HepG2 (cell line): ENCODE data around the gene WNT2.

ENCODE experiments used
- CTCF ChIP-seq: sonication (generic); formaldehyde crosslinking; IDR thresholded peaks from 2 replicates; pipeline ENCODE4 v1.5.0; 2020; ENCODE audit warnings: mild to moderate bottlenecking, missing genetic modification reagents, moderate library complexity
- PREB ChIP-seq: sonication (generic); formaldehyde crosslinking; IDR thresholded peaks from 2 replicates; pipeline ENCODE4 v1.4.0; 2020; ENCODE audit warnings: missing genetic modification reagents
- U2AF1 ChIP-seq: fragments of 200-400 bp; formaldehyde crosslinking; optimal IDR thresholded peaks from 2 replicates; pipeline ENCODE3; 2017; ENCODE audit warnings: mild to moderate bottlenecking, low read depth, low read length
- TF ChIP-seq, protein P1 (sequence below): sonication (generic); formaldehyde crosslinking; IDR thresholded peaks from 2 replicates; pipeline ENCODE4 v1.4.0; 2020; ENCODE audit warnings: low read depth, missing genetic modification reagents

DNA sequence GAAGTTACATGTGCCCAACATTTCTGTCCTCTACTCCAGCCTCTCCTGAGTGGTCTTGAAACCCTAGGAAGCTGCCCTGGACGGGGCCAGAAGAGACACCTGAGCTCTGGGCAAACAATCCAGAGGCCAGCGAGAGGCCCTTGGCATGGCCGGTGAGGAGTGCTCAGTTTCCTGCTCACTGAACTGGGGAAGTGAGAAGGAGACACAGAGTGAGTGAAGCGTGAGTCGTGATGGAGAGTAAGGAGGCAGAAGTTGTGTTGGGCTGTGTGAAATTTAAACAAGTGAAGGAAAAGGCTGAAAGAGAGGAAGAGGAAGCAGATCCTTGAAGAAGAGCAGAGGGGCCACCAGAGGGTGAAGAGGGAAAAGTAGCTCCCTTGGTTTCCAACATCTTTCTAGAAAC, 73.2 kb downstream of the WNT2 start:
- TF ChIP-seq U2AF1 (no peak), CTCF (CRISPR knock-in tag) (no peak), PREB (no peak)
- TF ChIP-seq, protein P1, sequence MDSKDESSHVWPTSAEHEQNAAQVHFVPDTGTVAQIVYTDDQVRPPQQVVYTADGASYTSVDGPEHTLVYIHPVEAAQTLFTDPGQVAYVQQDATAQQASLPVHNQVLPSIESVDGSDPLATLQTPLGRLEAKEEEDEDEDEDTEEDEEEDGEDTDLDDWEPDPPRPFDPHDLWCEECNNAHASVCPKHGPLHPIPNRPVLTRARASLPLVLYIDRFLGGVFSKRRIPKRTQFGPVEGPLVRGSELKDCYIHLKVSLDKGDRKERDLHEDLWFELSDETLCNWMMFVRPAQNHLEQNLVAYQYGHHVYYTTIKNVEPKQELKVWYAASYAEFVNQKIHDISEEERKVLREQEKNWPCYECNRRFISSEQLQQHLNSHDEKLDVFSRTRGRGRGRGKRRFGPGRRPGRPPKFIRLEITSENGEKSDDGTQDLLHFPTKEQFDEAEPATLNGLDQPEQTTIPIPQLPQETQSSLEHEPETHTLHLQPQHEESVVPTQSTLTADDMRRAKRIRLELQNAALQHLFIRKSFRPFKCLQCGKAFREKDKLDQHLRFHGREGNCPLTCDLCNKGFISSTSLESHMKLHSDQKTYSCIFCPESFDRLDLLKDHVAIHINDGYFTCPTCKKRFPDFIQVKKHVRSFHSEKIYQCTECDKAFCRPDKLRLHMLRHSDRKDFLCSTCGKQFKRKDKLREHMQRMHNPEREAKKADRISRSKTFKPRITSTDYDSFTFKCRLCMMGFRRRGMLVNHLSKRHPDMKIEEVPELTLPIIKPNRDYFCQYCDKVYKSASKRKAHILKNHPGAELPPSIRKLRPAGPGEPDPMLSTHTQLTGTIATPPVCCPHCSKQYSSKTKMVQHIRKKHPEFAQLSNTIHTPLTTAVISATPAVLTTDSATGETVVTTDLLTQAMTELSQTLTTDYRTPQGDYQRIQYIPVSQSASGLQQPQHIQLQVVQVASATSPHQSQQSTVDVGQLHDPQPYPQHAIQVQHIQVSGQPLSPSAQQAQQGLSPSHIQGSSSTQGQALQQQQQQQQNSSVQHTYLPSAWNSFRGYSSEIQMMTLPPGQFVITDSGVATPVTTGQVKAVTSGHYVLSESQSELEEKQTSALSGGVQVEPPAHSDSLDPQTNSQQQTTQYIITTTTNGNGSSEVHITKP (CRISPR knock-in tag), result no peak
